MM.1S (cell line): Measurements from ENCODE around the gene ABCA13.

Experiments
- EZH2 ChIP-seq: fragments of 300-600 bp; sonication (generic); optimal IDR thresholded peaks from 2 replicates; pipeline ENCODE3; 2017; ENCODE audit warnings: low read depth, mild to moderate bottlenecking, antibody characterized with exemption, low read length, mixed read lengths
- EZH2phosphoT487 ChIP-seq: fragments of 300-600 bp; sonication (generic); IDR thresholded peaks from 2 replicates; pipeline ENCODE4 v1.6.1; 2018; ENCODE audit warnings: antibody characterized with exemption, low read length
- TF ChIP-seq, protein P1 (sequence below): fragments of 300-600 bp; sonication (generic); IDR thresholded peaks from 2 replicates; pipeline ENCODE4 v1.5.1; 2016; ENCODE audit warnings: antibody characterized with exemption, low read length, mixed read lengths

GRCh38 chr7:48594349-48594748 lies 423.1 kb downstream of the ABCA13 start:
- TF ChIP-seq, protein P1, sequence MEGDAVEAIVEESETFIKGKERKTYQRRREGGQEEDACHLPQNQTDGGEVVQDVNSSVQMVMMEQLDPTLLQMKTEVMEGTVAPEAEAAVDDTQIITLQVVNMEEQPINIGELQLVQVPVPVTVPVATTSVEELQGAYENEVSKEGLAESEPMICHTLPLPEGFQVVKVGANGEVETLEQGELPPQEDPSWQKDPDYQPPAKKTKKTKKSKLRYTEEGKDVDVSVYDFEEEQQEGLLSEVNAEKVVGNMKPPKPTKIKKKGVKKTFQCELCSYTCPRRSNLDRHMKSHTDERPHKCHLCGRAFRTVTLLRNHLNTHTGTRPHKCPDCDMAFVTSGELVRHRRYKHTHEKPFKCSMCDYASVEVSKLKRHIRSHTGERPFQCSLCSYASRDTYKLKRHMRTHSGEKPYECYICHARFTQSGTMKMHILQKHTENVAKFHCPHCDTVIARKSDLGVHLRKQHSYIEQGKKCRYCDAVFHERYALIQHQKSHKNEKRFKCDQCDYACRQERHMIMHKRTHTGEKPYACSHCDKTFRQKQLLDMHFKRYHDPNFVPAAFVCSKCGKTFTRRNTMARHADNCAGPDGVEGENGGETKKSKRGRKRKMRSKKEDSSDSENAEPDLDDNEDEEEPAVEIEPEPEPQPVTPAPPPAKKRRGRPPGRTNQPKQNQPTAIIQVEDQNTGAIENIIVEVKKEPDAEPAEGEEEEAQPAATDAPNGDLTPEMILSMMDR, result no peak
- no peak for TF ChIP-seq EZH2
- TF ChIP-seq EZH2phosphoT487, result no peak
